SK-N-MC (cell line): ENCODE results near the gene CAPNS2.

Experiments used
- DNase-seq: peaks from one replicate; pipeline ENCODE4 v3.0.0-alpha.2; 2011; ENCODE audit warnings: low read depth, low spot score
- H3K27ac ChIP-seq: fragments of 200-600 bp; sonication (generic); 2 replicates; pipeline ENCODE4 v1.5.1; 2016; ENCODE audit warnings: mixed run types
- H3K36me3 ChIP-seq: fragments of 200-600 bp; sonication (generic); 2 replicates; pipeline ENCODE4 v1.6.1; 2017; ENCODE audit warnings: antibody characterized with exemption, low read length, mixed read lengths; ENCODE audit not compliant: insufficient read depth
- H3K4me3 ChIP-seq: fragments of 200-600 bp; sonication (generic); 2 replicates; pipeline ENCODE4 v1.5.1; 2016
- H3K9ac ChIP-seq: fragments of 200-600 bp; sonication (generic); 2 replicates; pipeline ENCODE4 v1.8.0; 2017; ENCODE audit warnings: mixed run types, mixed read lengths; ENCODE audit not compliant: insufficient read length
- H3K9me3 ChIP-seq: fragments of 200-600 bp; sonication (generic); 2 replicates; pipeline ENCODE4 v1.6.1; 2017; ENCODE audit warnings: low read depth, mild to moderate bottlenecking, antibody characterized with exemption, low read length, moderate library complexity, mixed read lengths
- EZH2 ChIP-seq: fragments of 200-600 bp; sonication (generic); IDR thresholded peaks from one replicate; pipeline ENCODE4 v1.6.1; 2017; ENCODE audit warnings: antibody characterized with exemption
- FOXP2 ChIP-seq: optimal IDR thresholded peaks from 2 replicates; pipeline ENCODE3; 2011; ENCODE audit warnings: mild to moderate bottlenecking, moderate library complexity; ENCODE audit not compliant: insufficient read depth; ENCODE audit errors: extremely low read length, control extremely low read depth
- POLR2AphosphoS5 ChIP-seq: IDR thresholded peaks from 2 replicates; pipeline ENCODE4 v1.6.1; 2012; ENCODE audit warnings: mild to moderate bottlenecking, low read depth, low read length, borderline replicate concordance

CAPNS2 gene

DNA sequence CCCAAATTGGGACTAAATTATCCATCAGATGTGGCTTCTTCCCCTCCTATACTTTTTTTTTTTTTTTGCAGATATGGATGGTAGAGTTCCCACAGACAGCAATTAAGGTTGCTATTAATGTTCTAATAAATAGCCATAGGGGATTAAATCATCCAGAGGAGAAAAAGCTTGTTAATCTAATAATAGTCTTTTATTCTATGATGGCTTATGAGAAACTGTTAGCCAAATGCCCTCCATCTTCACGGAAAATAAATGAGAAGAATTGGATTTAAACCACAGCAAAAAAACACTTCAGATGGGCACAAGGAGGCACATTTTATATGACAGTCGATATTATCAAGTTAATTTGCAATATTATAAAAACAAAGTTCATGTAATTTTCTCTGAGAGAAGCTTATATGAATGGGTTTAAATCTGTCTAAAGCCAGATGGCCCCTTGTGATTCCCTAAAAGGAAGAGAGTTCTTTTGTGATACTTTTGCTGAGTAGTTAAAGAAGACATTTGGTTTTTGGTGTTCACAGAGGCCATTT is 5.1 kb upstream of the CAPNS2 start:
- Histone ChIP-seq H3K9ac (no peak overlapping the region), H3K36me3 (no peaks in the 10 kb centered on the region), H3K27ac (no peak overlapping the region), H3K4me3 (no peak overlapping the region), H3K9me3 (no peaks in the 10 kb centered on the region)
- TF ChIP-seq FOXP2: no peak
- no peak for TF ChIP-seq POLR2AphosphoS5
- no peak for TF ChIP-seq EZH2
- DNase-seq: no peak

- TF ChIP-seq FOXP2 (no peak), EZH2 (no peak), POLR2AphosphoS5 (no peak)
- no peaks in the 10 kb centered on the region for H3K9me3 ChIP-seq
Measured at GRCh38 chr16:55562936-55563335, 3.5 kb upstream of the CAPNS2 start.

GRCh38 chr16:55563797-55564196 is 2.7 kb upstream of the CAPNS2 start:
- no peaks in the 10 kb centered on the region for H3K9me3 ChIP-seq
- no peaks in the 10 kb centered on the region for H3K36me3 ChIP-seq
- no peak overlapping the region for H3K4me3 ChIP-seq
- no peak overlapping the region for H3K27ac ChIP-seq
- TF ChIP-seq EZH2: no peak
- H3K9ac ChIP-seq: no peak overlapping the region
- DNase-seq: no peak

More at GRCh38 chr16:55562936-55563335, 3.5 kb upstream of the CAPNS2 start:
- Histone ChIP-seq H3K36me3 (no peaks in the 10 kb centered on the region), H3K27ac (no peak overlapping the region), H3K4me3 (no peak overlapping the region), H3K9ac (no peak overlapping the region)
- DNase-seq: no peak

GRCh38 chr16:55565086-55565485 is 1.4 kb upstream of the CAPNS2 start:
- no peak overlapping the region for H3K9ac ChIP-seq
- H3K9me3 ChIP-seq: no peaks in the 10 kb centered on the region
- no peak for DNase-seq
- no peak for TF ChIP-seq FOXP2
- TF ChIP-seq EZH2: no peak
- no peak for TF ChIP-seq POLR2AphosphoS5
- no peak overlapping the region for H3K27ac ChIP-seq
- H3K4me3 ChIP-seq: no peak overlapping the region
- H3K36me3 ChIP-seq: no peaks in the 10 kb centered on the region

DNA sequence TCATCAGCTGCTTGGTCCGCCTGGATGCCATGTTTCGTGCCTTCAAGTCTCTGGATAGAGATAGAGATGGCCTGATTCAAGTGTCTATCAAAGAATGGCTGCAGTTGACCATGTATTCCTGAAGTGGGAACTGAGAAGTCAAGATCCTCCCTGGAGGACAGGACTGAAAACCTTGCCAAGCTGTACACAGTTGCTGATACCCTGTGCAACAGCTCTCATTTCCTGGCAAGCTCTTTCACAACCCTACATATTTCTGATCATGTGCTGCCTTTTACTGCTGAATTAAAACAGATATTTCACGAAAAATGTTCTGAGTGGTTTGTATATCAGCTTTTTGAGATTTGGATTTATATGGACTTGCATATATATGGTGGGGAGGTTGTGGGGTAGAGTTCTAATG is 898 bp downstream of the CAPNS2 start:
- TF ChIP-seq FOXP2: no peak
- no peak for TF ChIP-seq EZH2
- no peak for TF ChIP-seq POLR2AphosphoS5
- Histone ChIP-seq H3K4me3 (no peak overlapping the region), H3K36me3 (no peaks in the 10 kb centered on the region), H3K27ac (no peak overlapping the region), H3K9ac (no peak overlapping the region), H3K9me3 (no peaks in the 10 kb centered on the region)
- no peak for DNase-seq

DNA sequence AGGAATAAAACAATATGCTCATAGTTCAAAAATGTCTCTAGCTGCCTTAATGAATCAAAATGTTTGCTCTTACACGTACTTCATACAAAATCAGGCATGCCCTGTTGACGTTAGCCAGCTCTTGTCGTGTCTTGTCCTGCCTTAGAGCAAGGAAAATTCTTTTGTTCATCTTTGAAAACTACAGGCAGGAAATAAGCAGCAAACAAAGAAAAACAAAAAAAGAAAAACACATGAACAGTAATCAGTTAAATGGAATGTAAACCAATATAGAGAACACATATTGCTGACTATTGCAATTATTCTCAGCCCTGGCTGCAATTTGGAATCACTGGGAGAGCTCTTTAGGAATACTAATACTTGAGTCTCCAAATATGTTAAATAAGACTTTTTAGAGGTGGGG is 1.7 kb downstream of the CAPNS2 start:
- Histone ChIP-seq H3K27ac (no peak overlapping the region), H3K36me3 (no peaks in the 10 kb centered on the region), H3K4me3 (no peak overlapping the region), H3K9me3 (no peaks in the 10 kb centered on the region), H3K9ac (no peak overlapping the region)
- no peak for TF ChIP-seq POLR2AphosphoS5
- TF ChIP-seq FOXP2: no peak
- TF ChIP-seq EZH2: no peak
- DNase-seq: no peak

- TF ChIP-seq POLR2AphosphoS5: no peak
- TF ChIP-seq EZH2: no peak
- TF ChIP-seq FOXP2: no peak
- H3K9me3 ChIP-seq: no peaks in the 10 kb centered on the region
- no peak overlapping the region for H3K4me3 ChIP-seq
- H3K27ac ChIP-seq: no peak overlapping the region
- no peak for DNase-seq
- no peak overlapping the region for H3K9ac ChIP-seq
- no peaks in the 10 kb centered on the region for H3K36me3 ChIP-seq
Measured at GRCh38 chr16:55569025-55569424, 2.5 kb downstream of the CAPNS2 start.

DNA sequence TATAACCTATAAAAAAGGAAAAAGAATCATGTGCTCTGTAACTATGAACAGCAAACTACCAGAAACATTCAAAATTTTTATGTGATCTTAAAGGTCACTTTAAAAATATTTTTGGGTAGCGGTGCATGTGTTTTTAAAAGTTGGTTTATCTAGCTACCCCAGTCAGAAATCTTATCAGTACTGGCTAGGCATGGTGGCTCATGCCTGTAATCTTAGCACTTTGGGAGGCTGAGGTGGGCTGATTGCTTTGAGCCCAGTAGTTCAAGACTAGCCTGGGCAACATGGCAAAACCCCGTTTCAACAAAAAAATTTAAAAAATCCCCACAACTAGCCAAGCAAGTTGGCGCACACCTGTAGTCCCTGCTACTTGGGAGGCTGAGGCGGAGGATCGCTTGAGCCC is 3.7 kb downstream of the CAPNS2 start:
- H3K36me3 ChIP-seq: no peaks in the 10 kb centered on the region
- no peaks in the 10 kb centered on the region for H3K9me3 ChIP-seq
- H3K27ac ChIP-seq: no peak overlapping the region
- no peak for DNase-seq
- H3K4me3 ChIP-seq: no peak overlapping the region
- H3K9ac ChIP-seq: no peak overlapping the region
- TF ChIP-seq POLR2AphosphoS5 (no peak), FOXP2 (no peak), EZH2 (no peak)

DNA sequence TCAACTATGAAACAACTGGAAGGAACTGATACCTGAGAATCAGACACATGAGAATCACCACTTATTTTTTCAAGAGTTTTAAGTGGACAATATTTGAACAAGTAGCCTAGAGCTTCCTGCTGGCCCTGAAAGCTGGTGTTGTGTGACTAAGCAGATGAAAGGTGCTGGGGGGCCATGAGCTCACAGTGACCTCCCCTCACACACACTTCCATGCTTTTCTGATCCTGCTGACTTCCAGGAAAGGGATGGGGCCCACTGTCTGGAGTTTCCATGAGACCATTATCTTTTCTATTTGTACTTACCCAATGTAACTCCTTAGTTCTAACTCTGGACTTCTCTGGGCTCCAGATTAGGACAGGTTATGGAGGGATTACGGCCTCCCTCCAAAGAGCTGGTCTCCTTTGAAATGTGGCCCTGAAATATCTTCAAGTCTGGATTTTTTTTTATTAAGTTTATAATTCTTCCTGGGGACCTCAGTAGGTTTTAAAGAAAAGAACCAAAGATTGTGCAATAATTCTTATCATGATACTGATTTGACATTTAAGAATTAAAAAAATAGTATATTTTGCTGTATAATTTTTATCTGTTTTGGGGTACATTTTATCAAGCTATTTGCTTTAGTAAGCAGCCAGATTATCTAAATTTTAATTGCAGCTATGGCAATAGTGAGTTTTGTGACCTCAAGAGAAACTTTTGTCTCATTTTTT is 4.9 kb downstream of the CAPNS2 start:
- no peaks in the 10 kb centered on the region for H3K9me3 ChIP-seq
- no peak for DNase-seq
- no peak overlapping the region for H3K27ac ChIP-seq
- H3K9ac ChIP-seq: no peak overlapping the region
- TF ChIP-seq EZH2 (no peak), POLR2AphosphoS5 (no peak), FOXP2 (no peak)
- no peaks in the 10 kb centered on the region for H3K36me3 ChIP-seq
- H3K4me3 ChIP-seq: no peak overlapping the region
